ENCODE data around the gene LRWD1.
"Not testable (repeated sequence)": the region's sequence is repeated elsewhere in the genome, so short reads cannot be mapped to it uniquely, and the experiment has no call there.

LRWD1 gene

DNA sequence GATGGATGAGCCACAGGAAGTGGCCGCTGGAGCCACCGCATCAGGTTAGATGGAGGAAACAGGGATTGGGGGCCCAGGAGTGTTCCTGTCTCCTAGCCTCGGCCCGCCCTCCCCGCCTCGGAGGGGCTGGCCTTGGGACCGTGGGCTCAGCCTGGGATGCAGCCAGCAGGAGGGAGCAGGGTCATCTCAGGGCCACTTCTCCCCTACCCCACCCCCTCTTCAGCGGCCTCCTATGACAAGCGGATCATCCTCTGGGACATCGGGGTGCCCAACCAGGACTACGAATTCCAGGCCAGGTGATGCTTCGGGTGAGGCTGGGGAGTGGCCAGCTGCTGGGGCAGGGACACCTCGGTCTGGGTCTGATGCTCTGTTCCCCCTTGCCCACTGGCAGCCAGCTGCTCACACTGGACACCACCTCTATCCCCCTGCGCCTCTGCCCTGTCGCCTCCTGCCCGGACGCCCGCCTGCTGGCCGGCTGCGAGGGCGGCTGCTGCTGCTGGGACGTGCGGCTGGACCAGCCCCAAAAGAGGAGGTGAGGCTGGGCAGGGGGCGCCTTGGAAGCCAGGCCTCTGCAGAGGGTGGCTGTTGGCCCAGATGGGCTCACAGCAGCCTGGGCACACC, 4.7 kb downstream of the LRWD1 start:
- no peak for DNase-seq (ENCODE audit: low read depth)

- no peak for DNase-seq (ENCODE audit: low read depth)
Observed at GRCh38 chr7:102469972-102470825, 5.4 kb downstream of the LRWD1 start.

- no peak for DNase-seq (ENCODE audit: low read depth)
Observed at GRCh38 chr7:102471791-102472125, 7.0 kb downstream of the LRWD1 start.

DNA sequence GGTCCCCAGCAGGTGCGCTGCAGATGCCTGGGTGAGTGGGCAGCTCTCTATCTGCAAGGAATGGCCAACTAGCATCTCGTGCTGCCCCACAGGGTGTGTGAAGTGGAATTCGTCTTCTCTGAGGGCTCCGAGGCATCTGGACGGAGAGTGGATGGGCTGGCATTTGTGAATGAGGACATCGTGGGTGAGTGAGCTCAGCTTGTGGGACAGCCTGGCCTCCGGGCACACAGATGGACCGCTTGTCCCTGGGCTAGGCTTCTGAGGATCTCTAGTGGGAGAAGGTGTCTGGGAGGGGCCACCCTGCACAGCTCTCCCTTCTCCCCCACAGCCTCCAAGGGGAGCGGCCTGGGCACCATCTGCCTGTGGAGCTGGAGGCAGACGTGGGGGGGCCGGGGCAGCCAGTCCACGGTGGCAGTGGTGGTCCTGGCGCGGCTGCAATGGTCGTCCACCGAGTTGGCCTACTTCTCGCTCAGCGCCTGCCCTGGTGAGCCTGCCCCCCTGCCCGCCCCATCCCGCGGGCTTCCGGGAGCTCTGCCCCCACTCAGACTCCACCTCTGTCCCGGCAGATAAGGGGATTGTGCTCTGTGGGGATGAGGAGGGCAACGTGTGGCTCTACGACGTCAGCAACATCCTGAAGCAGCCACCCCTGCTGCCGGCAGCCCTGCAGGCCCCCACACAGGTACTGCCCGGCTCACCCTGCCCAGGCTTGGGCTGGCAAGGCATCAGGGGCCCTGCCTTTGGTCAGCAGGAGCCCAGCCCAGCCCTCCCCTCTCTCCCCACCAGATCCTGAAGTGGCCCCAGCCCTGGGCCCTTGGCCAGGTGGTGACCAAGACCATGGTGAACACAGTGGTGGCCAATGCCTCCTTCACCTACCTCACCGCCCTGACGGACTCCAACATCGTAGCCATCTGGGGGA, 7.6 kb downstream of the LRWD1 start:
- DNase-seq (ENCODE audit: low read depth) = no peak

GRCh38 chr7:102473271-102473991, 8.6 kb downstream of the LRWD1 start:
- DNase-seq (ENCODE audit: low read depth) = no peak

DNA sequence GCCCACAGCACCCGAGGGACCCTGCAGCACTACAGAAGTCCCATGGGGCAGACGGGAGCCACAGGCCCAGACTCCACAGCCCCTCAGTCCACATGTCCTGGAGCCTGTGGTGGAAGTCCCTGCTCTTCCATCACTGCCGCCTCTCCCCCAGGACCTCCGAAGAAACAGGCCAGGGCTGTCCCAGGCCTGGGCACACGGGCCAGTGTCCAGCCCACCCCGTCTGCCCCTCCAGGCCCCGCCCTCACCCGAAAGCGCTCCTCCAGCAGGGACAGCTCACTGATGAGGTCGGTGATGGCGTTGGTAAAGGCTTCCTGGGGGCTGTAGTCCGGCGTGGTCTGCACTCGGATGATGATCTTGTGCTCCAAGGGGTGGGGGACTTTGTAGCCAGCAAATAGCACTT, 9.3 kb downstream of the LRWD1 start:
- DNase-seq (ENCODE audit: low read depth) = not testable (repeated sequence)

DNA sequence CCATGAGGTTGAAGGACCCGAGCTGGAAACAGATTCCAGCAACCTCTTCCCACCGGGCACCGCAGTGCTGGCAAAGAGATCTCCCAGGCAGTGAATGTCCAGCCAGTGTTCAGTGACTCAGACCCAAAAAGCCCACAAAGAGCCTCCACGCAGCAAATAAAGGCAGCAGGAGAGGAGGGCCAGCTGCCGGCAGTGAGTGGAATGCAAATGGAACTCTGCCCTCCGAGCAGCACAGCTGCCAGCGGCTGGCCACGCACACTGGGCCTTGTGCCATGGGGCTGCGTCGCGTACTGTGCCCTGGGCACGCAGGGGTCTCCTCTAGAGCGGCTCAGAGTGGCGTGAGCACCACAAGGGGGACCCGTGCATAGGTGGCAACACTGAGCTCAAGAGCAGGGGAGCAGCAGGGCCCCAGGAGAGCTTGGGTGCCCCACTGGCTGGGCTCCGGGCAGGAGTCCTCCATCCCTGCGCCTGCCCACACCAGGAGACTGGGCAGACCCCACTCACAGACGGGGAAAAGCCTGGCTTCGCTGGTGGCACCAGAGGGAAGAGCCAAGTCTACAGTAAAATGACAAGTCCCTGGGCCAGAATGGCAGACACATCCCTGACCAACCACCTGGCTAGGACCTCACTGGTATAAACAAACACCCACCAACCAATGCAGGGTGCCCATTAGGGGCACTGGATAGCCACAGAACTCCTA, 10.1 kb downstream of the LRWD1 start:
- not testable (repeated sequence) for DNase-seq (ENCODE audit: low read depth)

GRCh38 chr7:102478314-102479208, 13.8 kb downstream of the LRWD1 start, which contains the start of gene POLR2J:
Gene POLR2J (minus strand): TSS chr7:102478922. CDS start chr7:102478860, 62 bp downstream.
- not testable (repeated sequence) for DNase-seq (ENCODE audit: low read depth)

DNA sequence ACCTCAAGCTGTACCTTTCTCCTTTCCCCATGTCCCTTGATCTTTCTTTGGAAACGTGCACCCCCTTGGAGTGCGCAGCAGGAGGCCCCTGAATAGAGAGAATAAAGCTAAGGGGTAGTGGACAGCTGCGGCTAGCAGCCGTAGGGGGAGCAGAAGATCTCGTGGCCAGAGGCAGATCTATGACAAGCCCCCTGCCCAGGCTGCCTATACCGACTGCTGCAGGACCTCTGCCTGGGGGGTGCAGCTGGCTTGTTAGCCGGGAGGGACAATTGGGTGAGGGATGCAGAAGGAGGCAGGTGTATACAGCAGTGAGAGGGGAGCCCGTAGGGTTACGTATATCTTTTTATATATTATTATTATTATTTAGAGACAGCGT, 14.4 kb downstream of the LRWD1 start:
- not testable (repeated sequence) for DNase-seq (ENCODE audit: low read depth)

GRCh38 chr7:102479982-102480637, 15.3 kb downstream of the LRWD1 start:
- not testable (repeated sequence) for DNase-seq (ENCODE audit: low read depth)

- DNase-seq (ENCODE audit: low read depth) = not testable (repeated sequence)
Observed at GRCh38 chr7:102481962-102482361, 17.2 kb downstream of the LRWD1 start.

DNA sequence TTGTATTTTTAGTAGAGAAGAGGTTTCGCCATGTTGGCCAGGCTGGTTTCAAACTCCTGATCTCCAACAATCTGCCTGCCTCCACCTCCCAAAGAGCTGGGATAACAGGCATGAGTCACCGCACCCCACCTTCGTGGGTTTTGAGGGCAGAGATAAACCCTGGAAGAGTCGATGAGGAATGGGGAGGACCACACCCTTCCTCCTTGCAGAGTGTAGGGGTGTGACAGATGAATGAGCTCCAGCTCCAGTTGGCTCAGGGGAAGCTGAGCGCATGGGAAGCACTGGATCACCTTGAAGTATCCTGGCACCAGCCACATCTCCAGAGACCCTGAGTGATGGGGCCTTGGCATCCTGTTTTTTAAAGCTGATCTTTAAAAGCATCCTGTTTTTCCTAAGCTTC, 19.5 kb downstream of the LRWD1 start:
- DNase-seq (ENCODE audit: low read depth) = not testable (repeated sequence)

DNA sequence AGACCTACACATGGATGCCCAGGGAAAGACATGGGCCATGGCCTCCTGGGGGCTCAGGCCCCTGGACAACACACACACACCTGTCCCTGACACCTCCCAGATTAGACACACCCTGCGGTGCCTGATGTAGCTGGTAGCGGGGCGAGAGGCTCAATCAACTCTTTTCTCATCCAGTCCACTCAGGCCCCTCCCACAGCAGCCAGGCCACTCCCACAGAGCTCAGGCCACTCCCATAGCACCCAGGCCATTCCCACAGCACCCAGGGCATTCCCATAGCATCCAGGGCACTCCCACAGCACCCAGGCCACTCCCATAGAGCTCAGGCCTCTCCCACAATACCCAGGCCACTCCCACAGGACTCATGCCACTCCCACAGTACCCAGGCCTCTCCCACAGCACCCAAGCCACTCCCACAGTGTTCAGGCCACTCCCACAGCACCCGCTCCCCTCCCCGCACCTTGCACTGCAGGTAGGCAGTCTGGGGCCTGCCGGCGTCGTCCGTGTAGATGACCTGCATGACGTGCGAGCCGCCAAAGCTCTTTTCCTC, 25.8 kb downstream of the LRWD1 start:
- not testable (repeated sequence) for DNase-seq (ENCODE audit: low read depth)

GRCh38 chr7:102493220-102493935, 28.6 kb downstream of the LRWD1 start:
- not testable (repeated sequence) for DNase-seq (ENCODE audit: low read depth)

DNA sequence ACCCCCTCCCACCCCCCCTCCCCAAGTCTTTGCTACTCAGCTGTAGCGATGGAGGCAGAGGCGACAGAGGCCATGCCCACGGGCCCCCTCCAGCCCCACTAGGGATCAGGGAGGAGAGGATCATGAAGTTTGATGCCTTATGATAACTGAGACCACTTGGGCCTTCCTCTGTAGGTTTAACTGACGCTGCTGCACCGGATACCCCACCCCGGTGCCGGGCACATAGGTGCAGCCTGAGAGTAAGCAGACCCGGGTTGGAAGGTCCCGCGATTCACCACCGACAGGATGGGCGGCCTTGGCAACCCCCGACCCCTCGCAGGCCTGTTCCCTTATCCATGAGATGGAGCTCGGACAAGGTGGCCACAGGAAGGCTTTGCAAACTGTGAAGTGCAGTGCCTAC, 29.2 kb downstream of the LRWD1 start:
- not testable (repeated sequence) for DNase-seq (ENCODE audit: low read depth)

DNA sequence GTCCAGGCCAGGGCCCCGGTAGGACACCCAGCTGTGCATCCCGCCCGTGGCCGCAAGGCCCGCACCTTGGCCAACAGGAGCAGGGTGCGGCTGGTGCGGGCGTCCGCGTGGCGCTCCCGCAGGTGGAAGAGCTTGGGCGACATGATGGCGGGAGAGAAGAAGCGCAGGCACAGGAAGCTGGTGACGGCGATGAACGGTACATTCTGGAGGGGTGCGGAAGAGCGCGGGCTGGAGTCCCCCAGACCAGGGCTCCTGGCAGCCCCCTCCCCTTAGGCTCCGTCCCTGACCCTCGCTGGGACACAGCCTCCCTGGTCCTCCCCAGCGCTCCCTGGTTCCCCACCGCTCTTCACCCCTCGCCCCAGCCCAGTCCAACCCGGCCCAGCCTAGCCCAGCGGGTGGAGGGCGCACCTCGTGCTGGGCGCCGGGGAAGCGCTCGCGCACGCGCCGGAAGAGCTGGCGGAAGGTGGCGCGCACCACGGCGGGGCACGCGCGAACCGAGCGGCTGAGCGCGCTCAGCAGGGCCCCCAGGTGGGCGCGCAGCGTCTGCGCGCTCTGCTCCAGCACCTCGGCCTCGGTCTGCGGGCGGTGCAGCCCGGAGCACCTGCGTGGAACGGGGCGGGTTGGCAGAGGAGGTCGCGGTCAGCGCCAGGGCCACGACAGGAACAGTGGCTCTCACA, 29.8 kb downstream of the LRWD1 start:
- DNase-seq (ENCODE audit: low read depth) = not testable (repeated sequence)

DNA sequence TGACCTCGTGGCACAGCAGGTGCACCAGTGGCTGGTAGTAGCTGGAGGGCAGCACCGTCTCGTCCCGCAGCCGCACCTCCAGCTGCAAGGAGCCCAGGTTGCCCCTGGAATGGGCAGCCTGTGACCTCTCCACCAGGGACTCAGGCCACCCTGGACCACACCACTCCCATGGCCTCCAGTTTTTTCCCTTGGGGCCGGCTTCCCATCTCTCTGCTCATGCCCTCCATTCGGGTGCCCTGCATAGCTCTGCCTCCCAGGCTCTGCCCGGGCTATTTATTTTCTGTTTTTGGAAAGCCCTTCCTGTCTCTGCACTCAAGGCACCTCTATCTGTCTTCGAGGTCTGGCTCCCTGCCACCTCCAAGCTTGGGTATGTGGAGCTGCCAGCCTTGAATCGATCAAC, 32.1 kb downstream of the LRWD1 start:
- not testable (repeated sequence) for DNase-seq (ENCODE audit: low read depth)

- not testable (repeated sequence) for DNase-seq (ENCODE audit: low read depth)
Observed at GRCh38 chr7:102497308-102497707, 32.5 kb downstream of the LRWD1 start.

Measured in HS-5 (cell line).